ENCODE results near the gene CEP43.
A peak's percentile ranks its signal among the peaks of the same experiment; 100 is the strongest.
"Not testable (repeated sequence)": the region's sequence is repeated elsewhere in the genome, so short reads cannot be mapped to it uniquely, and the experiment has no call there.

CEP43 gene

GRCh38 chr6:166950892-166951669, 48.1 kb upstream of the CEP43 start:
- not testable (repeated sequence) for H3K4me3 ChIP-seq (replicated peaks; ENCODE audit: insufficient read depth, low read length); H3K27ac ChIP-seq (replicated peaks); H3K27me3 ChIP-seq (ENCODE audit: insufficient read depth, poor library complexity, severe bottlenecking)
- DNase-seq (ENCODE audit: low read depth in 1 of 2, low spot score in 1 of 2) = peak in 1 of 2 experiments; percentile 53
- TF ChIP-seq CTCF (IDR thresholded peaks at IDR 0.05; ENCODE audit: insufficient read depth, low read length) = peak; percentile 38

- H3K27ac ChIP-seq (replicated peaks) = no peak overlapping the region
- no peak for DNase-seq (ENCODE audit: low read depth in 1 of 2, low spot score in 1 of 2)
- H3K4me3 ChIP-seq (replicated peaks; ENCODE audit: insufficient read depth, low read length) = no peak overlapping the region
- no peaks in the 10 kb centered on the region for H3K27me3 ChIP-seq (ENCODE audit: insufficient read depth, poor library complexity, severe bottlenecking)
- TF ChIP-seq GABPA (IDR thresholded peaks at IDR 0.05; ENCODE audit: low read depth) (no peak), REST (IDR thresholded peaks at IDR 0.05; ENCODE audit: insufficient replicate concordance, low read depth) (no peak), CTCF (IDR thresholded peaks at IDR 0.05; ENCODE audit: insufficient read depth, low read length) (no peak)
Measured at GRCh38 chr6:166951670-166952060, 47.5 kb upstream of the CEP43 start.

- TF ChIP-seq SPI1 (IDR thresholded peaks at IDR 0.05; ENCODE audit: borderline replicate concordance, low read depth) = no peak
- no peak for TF ChIP-seq CTCF (IDR thresholded peaks at IDR 0.05; ENCODE audit: insufficient read depth, low read length)
- TF ChIP-seq POLR2AphosphoS5 (IDR thresholded peaks at IDR 0.05; ENCODE audit: low read depth) = no peak
- TF ChIP-seq GABPA (IDR thresholded peaks at IDR 0.05; ENCODE audit: low read depth) = no peak
- no peak for TF ChIP-seq REST (IDR thresholded peaks at IDR 0.05; ENCODE audit: insufficient replicate concordance, low read depth)
- Histone ChIP-seq H3K4me3 (replicated peaks; ENCODE audit: insufficient read depth, low read length) (no peak overlapping the region), H3K27me3 (ENCODE audit: insufficient read depth, poor library complexity, severe bottlenecking) (no peaks in the 10 kb centered on the region), H3K27ac (replicated peaks) (no peak overlapping the region)
- peak in 1 of 2 experiments; percentile 36 for DNase-seq (ENCODE audit: low read depth in 1 of 2, low spot score in 1 of 2)
Measured at GRCh38 chr6:166952121-166952520, 47.1 kb upstream of the CEP43 start.

All from HL-60 (cell line).